GM12878 (cell line): ENCODE results near the gene CHCHD3. TPM values are rescaled to one million over a fixed set of nuclear protein-coding genes. Genes with fewer than 3 reads are reported as not detected.

ENCODE experiments used
- ATAC-seq: fragments of 200-7000 bp; cut with Tn5 transposase; 3 replicates; pipeline ENCODE4 v1.9.1; 2020; ENCODE audit warnings: mild to moderate bottlenecking, moderate library complexity
- BruUV-seq: library from RNA; stranded (reverse); fragments of 400-500 nt; replicated peaks from 2 replicates; lab custom pipeline; 2021; lab: Mats Ljungman, UMichigan
- CTCF ChIA-PET: fragments of 300-600 bp; sonication (Branson Sonifier 250); formaldehyde crosslinking; extraction: SDS; loops from one replicate; lab custom pipeline; 2021; ENCODE audit warnings: inconsistent platforms; lab: Yijun Ruan, JAX
- POLR2A ChIA-PET: fragments of 350-600 bp; formaldehyde crosslinking; extraction: SDS; loops from one replicate; lab custom pipeline; 2021; ENCODE audit warnings: inconsistent platforms; lab: Charles Lee
- RAD21 ChIA-PET: fragments of 300-600 bp; sonication (Branson Sonifier 250); formaldehyde crosslinking; loops from one replicate; lab custom pipeline; 2023; ENCODE audit warnings: antibody characterized with exemption; ENCODE audit not compliant: unreplicated experiment; lab: Charles Lee
- SMC1A ChIA-PET: fragments of 300-600 bp; sonication (Branson Sonifier 250); formaldehyde crosslinking; loops from one replicate; lab custom pipeline; 2023; ENCODE audit not compliant: unreplicated experiment, uncharacterized antibody; lab: Charles Lee
- DNase-seq: peaks from one replicate; pipeline ENCODE4 v3.0.0-alpha.2; 2011; ENCODE audit warnings: low read depth, low spot score
- FAIRE-seq: peaks from 3 replicates; lab custom pipeline; 2011; peaks lifted over from hg19 to GRCh38; lab: Jason Lieb, UNC
- H2AFZ ChIP-seq: 2 replicates; pipeline ENCODE4 v1.6.0; 2011; ENCODE audit warnings: low read depth, low read length, control low read depth; ENCODE audit not compliant: control insufficient read depth
- H3K27ac ChIP-seq: 2 replicates; pipeline ENCODE4 v1.5.1; 2011; ENCODE audit warnings: control low read depth; ENCODE audit not compliant: control insufficient read depth, insufficient read depth
- H3K27me3 ChIP-seq, 2 experiments: replicated peaks in 1 of 2; 2 replicates each; pipeline versions ENCODE4 v1.6.0 to v1.6.1; 2011; ENCODE audit warnings: low read length in 1 of 2; ENCODE audit not compliant: control insufficient read depth in 2 of 2, insufficient read depth in 2 of 2
- H3K36me3 ChIP-seq, 2 experiments: 2 replicates each; pipeline ENCODE4 v1.5.1; 2011; ENCODE audit warnings: low read length in 1 of 2; ENCODE audit not compliant: control insufficient read depth in 2 of 2, insufficient read depth in 2 of 2
- H3K4me1 ChIP-seq: 2 replicates; pipeline ENCODE4 v1.6.1; 2011; ENCODE audit warnings: mild to moderate bottlenecking, low read length, moderate library complexity, mixed read lengths; ENCODE audit not compliant: control insufficient read depth, insufficient read depth
- H3K4me2 ChIP-seq: 2 replicates; pipeline ENCODE4 v1.6.0; 2011; ENCODE audit warnings: control low read depth; ENCODE audit not compliant: control insufficient read depth, insufficient read depth
- H3K4me3 ChIP-seq: fragments of 200-600 bp; sonication (generic); 2 replicates; pipeline ENCODE4 v1.5.1; 2016
- H3K79me2 ChIP-seq: 2 replicates; pipeline ENCODE4 v1.6.0; 2011; ENCODE audit warnings: low read length; ENCODE audit not compliant: control insufficient read depth, insufficient read depth
- H3K9ac ChIP-seq: 2 replicates; pipeline ENCODE4 v1.8.0; 2011; ENCODE audit warnings: low read length, control low read depth, mixed read lengths; ENCODE audit not compliant: control insufficient read depth, insufficient read depth
- H3K9me3 ChIP-seq: replicated peaks from 3 replicates; pipeline ENCODE4 v1.5.1; 2011; ENCODE audit warnings: mild to moderate bottlenecking, low read length; ENCODE audit not compliant: control insufficient read depth, insufficient read depth
- H4K20me1 ChIP-seq: 2 replicates; pipeline ENCODE4 v1.6.0; 2011; ENCODE audit not compliant: control insufficient read depth, insufficient read depth
- BCLAF1 ChIP-seq: fragments of 450-650 bp; IDR thresholded peaks from 2 replicates; pipeline ENCODE4 v1.6.1; 2017; ENCODE audit warnings: antibody characterized with exemption, mild to moderate bottlenecking, moderate library complexity
- BRCA1 ChIP-seq: IDR thresholded peaks from 2 replicates; pipeline ENCODE4 v1.6.1; 2011; ENCODE audit warnings: low read depth, low read length, improper control_type of control experiment
- CBX5 ChIP-seq: sonication (generic); IDR thresholded peaks from 2 replicates; pipeline ENCODE4 v1.6.1; 2016; ENCODE audit warnings: low read depth, moderate library complexity, mild to moderate bottlenecking, inconsistent platforms
- CHD4 ChIP-seq: fragments of 200-600 bp; sonication (generic); IDR thresholded peaks from 2 replicates; pipeline ENCODE4 v1.6.1; 2016; ENCODE audit warnings: mild to moderate bottlenecking
- ESRRA ChIP-seq: IDR thresholded peaks from 2 replicates; pipeline ENCODE4 v1.6.1; 2012; ENCODE audit warnings: mild to moderate bottlenecking, low read length, improper control_type of control experiment
- MTA3 ChIP-seq: IDR thresholded peaks from 2 replicates; pipeline ENCODE4 v1.6.1; 2012; ENCODE audit warnings: low read length, inconsistent platforms, borderline replicate concordance
- NRF1 ChIP-seq: conservative IDR thresholded peaks from 2 replicates; pipeline ENCODE4 v1.6.1; 2011; ENCODE audit warnings: mild to moderate bottlenecking, low read depth, low read length, improper control_type of control experiment
- SMARCA5 ChIP-seq: fragments of 450-650 bp; IDR thresholded peaks from 2 replicates; pipeline ENCODE4 v1.6.1; 2017; ENCODE audit warnings: mild to moderate bottlenecking
- TCF12 ChIP-seq: IDR thresholded peaks from 2 replicates; pipeline ENCODE4 v1.6.1; 2011; ENCODE audit warnings: low read depth, mild to moderate bottlenecking, low read length
- WGBS: methylation state at CpG from one replicate; pipeline ENCODE4 v1.1.6; 2016; ENCODE audit warnings: low lambda C conversion rate; ENCODE audit not compliant: insufficient replicate concordance, insufficient coverage; ENCODE audit errors: missing lambda C conversion rate; 5-methylcytosine and 5-hydroxymethylcytosine counted together
- in situ Hi-C: fragments of 300-500 bp; cut with MboI; formaldehyde crosslinking; loops from 9 replicates; pipeline ENCODE4 v1.14.3; 2018; ENCODE audit warnings: mixed read lengths
- intact Hi-C: fragments of 100-400 bp; cut with micrococcal nuclease; formaldehyde crosslinking; loops from one replicate; pipeline ENCODE4 v1.14.2; 2022; ENCODE audit not compliant: unreplicated experiment
- polyA plus RNA-seq, 11 experiments: library from polyadenylated mRNA; depleted of rRNA in 4 of 11; unstranded in 6 of 11; stranded (reverse) in 5 of 11; fragments of >200 nt; fragmentation: Nextera tagmentation in 4 of 11; fragmentation: Illumina TruSeq in 1 of 11; extraction: Ambion mirVana in 4 of 11; extraction: Trizol in 1 of 11; gene quantifications; 1 replicate in 1 of 11; 2 replicates in 10 of 11; pipeline versions ENCODE4 v1.2.1 to v1.2.3, GENCODE V29; 2011 to 2016; ENCODE audit warnings: inconsistent platforms in 2 of 11, missing spikeins in 2 of 11, low read depth in 1 of 11
- total RNA-seq, 4 experiments: library from RNA; depleted of rRNA in 3 of 4; stranded (reverse); fragments of >200 nt in 3 of 4; fragmentation: Illumina TruSeq in 1 of 4; extraction: Trizol in 1 of 4; gene quantifications; 2 replicates each; pipeline versions ENCODE4 v1.2.1 to v1.2.3, GENCODE V29; 2013 to 2021
- TF ChIP-seq, protein P1 (sequence below): IDR thresholded peaks from 2 replicates; pipeline ENCODE4 v1.6.1; 2011; ENCODE audit warnings: low read depth, mild to moderate bottlenecking, low read length, moderate library complexity, borderline replicate concordance; ENCODE audit errors: extremely low read depth
- TF ChIP-seq, protein P2 (sequence below): fragments of 450-650 bp; IDR thresholded peaks from 2 replicates; pipeline ENCODE4 v1.6.1; 2016; ENCODE audit warnings: mild to moderate bottlenecking

CHCHD3 gene
- total and polyA plus RNA-seq, 10 of the 15 experiments (the other 5 are each of a cell fraction or from before 2014, with no cell fraction given): 38.3 to 178 (median 96.2) TPM

- Histone ChIP-seq H3K4me1 (no peaks in the 10 kb centered on the region), H4K20me1 (no peaks in the 10 kb centered on the region), H3K9me3 (peaks cover 11% of the 10 kb centered on the region; the same call in 2 of the 3 replicates), H3K36me3 (no peaks in the 10 kb centered on the region; a peak in 1 of 4 replicates), H2AFZ (no peak overlapping the region), H3K9ac (no peak overlapping the region), H3K27ac (no peak overlapping the region), H3K79me2 (no peaks in the 10 kb centered on the region), H3K4me2 (no peak overlapping the region), H3K4me3 (no peak overlapping the region), H3K27me3 (no peaks in the 10 kb centered on the region)
- CTCF ChIA-PET: interaction anchor here (1.2 to 2.7 kb wide), 4 partner anchors 9 to 26 kb away, joined by 3 to 8 read pairs (median 5); no protein-coding TSS in a partner anchor
- no peak for ATAC-seq
- no peak for FAIRE-seq
- no peak for DNase-seq
- 91% methylated on average over 6 of the region's 6 CpGs for WGBS
- in situ Hi-C loops: no loop called here
- POLR2A ChIA-PET: interaction anchor here (1.1 to 2.9 kb wide), 4 partner anchors 9 to 26 kb away, joined by 3 to 12 read pairs (median 4); no protein-coding TSS in a partner anchor
- intact Hi-C loops: no loop called here
- SMC1A ChIA-PET: interaction anchor here (1.2 to 3.6 kb wide), 6 partner anchors 8 to 38 kb away, joined by 4 to 16 read pairs (median 9); no protein-coding TSS in a partner anchor
- RAD21 ChIA-PET: interaction anchor here (0.7 to 1.6 kb wide), 5 partner anchors 12 to 47 kb away, joined by 3 to 6 read pairs (median 3); no protein-coding TSS in a partner anchor
- no TSS peak for BruUV-seq
- TF ChIP-seq CHD4 (no peak), SMARCA5 (no peak), NRF1 (no peak), MTA3 (no peak), CBX5 (no peak), TCF12 (no peak), BRCA1 (no peak), BCLAF1 (no peak), ESRRA (no peak)
- TF ChIP-seq, protein P1, sequence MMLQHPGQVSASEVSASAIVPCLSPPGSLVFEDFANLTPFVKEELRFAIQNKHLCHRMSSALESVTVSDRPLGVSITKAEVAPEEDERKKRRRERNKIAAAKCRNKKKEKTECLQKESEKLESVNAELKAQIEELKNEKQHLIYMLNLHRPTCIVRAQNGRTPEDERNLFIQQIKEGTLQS: no peak
- TF ChIP-seq, protein P2, sequence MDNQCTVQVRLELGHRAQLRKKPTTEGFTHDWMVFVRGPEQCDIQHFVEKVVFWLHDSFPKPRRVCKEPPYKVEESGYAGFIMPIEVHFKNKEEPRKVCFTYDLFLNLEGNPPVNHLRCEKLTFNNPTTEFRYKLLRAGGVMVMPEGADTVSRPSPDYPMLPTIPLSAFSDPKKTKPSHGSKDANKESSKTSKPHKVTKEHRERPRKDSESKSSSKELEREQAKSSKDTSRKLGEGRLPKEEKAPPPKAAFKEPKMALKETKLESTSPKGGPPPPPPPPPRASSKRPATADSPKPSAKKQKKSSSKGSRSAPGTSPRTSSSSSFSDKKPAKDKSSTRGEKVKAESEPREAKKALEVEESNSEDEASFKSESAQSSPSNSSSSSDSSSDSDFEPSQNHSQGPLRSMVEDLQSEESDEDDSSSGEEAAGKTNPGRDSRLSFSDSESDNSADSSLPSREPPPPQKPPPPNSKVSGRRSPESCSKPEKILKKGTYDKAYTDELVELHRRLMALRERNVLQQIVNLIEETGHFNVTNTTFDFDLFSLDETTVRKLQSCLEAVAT: no peak
These were observed 186.7 kb downstream of the CHCHD3 start for GRCh38 chr7:132895231-132895630.
